GM12892 (cell line): ENCODE data around the gene TNFSF13.

Experiments
- POLR2A ChIP-seq: IDR thresholded peaks from 2 replicates; pipeline ENCODE4 v1.6.1; 2011; ENCODE audit warnings: low read depth, low read length, control low read depth
- POLR2AphosphoS5 ChIP-seq: IDR thresholded peaks from 2 replicates; pipeline ENCODE4 v1.6.1; 2011; ENCODE audit warnings: low read depth, low read length, control low read depth
- TAF1 ChIP-seq: IDR thresholded peaks from 2 replicates; pipeline ENCODE4 v1.6.1; 2011; ENCODE audit warnings: low read depth, mild to moderate bottlenecking, control low read depth, low read length, borderline replicate concordance

DNA sequence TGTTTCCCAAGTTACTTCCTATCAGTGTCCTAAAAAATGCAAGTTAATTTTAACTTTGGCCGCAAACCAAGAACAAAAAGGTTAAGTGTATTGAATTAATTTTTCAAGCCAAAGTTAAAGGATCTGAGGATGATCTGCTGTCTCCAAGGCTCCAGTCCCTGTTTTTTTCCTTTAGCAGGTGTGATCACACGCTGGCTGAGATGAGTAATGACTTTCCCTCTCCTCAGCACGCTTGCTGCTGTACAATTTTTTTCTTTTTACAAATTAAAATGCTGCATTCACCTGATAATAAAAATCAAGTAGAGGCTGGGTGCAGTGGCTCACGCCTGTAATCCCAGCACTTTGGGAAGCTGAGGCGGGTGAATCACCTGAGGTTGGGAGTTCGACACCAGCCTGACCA, 13.6 kb upstream of the TNFSF13 start:
- TF ChIP-seq POLR2AphosphoS5 = no peak
- TF ChIP-seq TAF1 = no peak
- no peak for TF ChIP-seq POLR2A
